ENCODE results near the gene MACROD2.

The MACROD2 gene

DNA sequence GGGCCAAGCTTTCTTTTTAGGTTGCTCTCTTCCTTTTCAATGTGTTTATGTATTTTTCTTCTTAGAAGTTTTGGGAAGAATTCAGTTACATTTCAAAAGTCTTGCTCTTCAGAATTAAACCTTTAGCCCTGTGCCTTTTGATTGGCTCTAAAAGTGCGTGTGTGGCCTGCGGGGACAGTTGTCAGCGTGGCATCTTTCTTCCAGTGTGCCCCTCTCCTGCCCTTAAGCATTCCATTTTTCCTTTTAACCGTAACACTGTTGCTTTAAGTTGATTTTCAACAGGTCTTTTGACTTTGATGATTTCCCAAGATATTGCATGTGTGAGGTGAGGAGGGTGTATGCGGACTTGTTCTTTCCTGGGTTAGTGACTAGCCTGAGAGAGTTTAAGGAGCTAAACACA, 1341.2 kb downstream of the MACROD2 start:
- TF ChIP-seq, protein P1, sequence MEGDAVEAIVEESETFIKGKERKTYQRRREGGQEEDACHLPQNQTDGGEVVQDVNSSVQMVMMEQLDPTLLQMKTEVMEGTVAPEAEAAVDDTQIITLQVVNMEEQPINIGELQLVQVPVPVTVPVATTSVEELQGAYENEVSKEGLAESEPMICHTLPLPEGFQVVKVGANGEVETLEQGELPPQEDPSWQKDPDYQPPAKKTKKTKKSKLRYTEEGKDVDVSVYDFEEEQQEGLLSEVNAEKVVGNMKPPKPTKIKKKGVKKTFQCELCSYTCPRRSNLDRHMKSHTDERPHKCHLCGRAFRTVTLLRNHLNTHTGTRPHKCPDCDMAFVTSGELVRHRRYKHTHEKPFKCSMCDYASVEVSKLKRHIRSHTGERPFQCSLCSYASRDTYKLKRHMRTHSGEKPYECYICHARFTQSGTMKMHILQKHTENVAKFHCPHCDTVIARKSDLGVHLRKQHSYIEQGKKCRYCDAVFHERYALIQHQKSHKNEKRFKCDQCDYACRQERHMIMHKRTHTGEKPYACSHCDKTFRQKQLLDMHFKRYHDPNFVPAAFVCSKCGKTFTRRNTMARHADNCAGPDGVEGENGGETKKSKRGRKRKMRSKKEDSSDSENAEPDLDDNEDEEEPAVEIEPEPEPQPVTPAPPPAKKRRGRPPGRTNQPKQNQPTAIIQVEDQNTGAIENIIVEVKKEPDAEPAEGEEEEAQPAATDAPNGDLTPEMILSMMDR (IDR thresholded peaks at IDR 0.05; ENCODE audit: low read depth, low read length, missing control alignments), result no peak
- H3K4me3 ChIP-seq (replicated peaks; ENCODE audit: low read depth, low read length), result no peak overlapping the region
- no peak for DNase-seq (ENCODE audit: extremely low read depth, low read depth)

GRCh38 chr20:15339264-15339663, 1343.9 kb downstream of the MACROD2 start:
- no peak overlapping the region for H3K4me3 ChIP-seq (replicated peaks; ENCODE audit: low read depth, low read length)
- no peak for DNase-seq (ENCODE audit: extremely low read depth, low read depth)
- TF ChIP-seq, protein P1 (IDR thresholded peaks at IDR 0.05; ENCODE audit: low read depth, low read length, missing control alignments), result no peak

GRCh38 chr20:15342991-15343523, 1347.7 kb downstream of the MACROD2 start:
- no peak for DNase-seq (ENCODE audit: extremely low read depth, low read depth)
- TF ChIP-seq, protein P1 (IDR thresholded peaks at IDR 0.05; ENCODE audit: low read depth, low read length, missing control alignments), result no peak
- H3K4me3 ChIP-seq (replicated peaks; ENCODE audit: low read depth, low read length), result no peak overlapping the region

DNA sequence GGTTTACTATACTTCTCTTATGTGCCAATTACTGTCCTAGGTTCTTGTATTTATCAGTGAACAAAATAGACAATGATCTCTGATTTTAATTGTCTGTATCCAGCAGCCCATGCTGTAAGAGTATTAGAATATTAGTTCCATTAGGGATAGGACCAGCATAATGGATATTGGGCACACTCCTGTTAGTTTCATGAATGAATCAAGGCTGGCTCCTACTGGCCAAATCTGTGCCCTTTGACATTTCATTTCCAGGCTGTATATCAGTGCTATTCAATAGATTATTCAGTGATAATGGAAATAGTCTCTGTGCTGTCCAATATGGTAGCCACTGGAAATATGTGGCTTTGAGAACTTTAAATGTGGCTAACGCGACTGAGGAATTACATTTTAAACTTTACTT, 1350.0 kb downstream of the MACROD2 start:
- TF ChIP-seq, protein P1 (IDR thresholded peaks at IDR 0.05; ENCODE audit: low read depth, low read length, missing control alignments), result no peak
- DNase-seq (ENCODE audit: extremely low read depth, low read depth), result no peak

DNA sequence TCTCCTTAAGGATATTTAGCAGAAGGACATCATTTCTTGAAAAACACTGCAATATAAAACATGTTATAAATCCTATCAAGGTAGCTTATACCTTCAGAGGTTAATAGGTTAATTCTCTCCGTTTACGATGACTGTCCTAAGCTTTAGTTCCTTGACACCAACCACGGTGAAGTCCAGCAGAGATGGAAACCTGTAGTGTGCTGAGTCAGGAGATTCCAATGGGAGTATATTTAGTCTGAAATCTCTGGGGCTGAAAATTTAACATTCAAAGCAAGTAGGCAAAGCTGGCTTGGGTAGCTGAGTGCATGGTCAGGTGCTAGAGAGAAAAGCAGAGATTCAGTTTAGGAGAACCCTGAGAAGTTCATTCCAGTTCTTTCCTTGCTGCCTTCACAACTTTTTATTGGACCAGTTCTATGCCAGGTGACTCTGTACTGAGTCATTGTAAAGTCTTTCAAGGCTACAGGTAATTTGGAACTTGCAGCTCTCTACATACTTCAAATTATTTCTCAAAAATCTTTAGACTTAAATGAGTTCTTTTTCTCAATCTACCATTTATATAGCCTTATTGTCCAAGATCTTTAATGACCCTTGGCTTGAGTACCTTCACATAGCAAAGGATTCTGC, 1351.5 kb downstream of the MACROD2 start:
- DNase-seq (ENCODE audit: extremely low read depth, low read depth), result no peak
- no peak overlapping the region for H3K4me3 ChIP-seq (replicated peaks; ENCODE audit: low read depth, low read length)
- TF ChIP-seq, protein P1 (IDR thresholded peaks at IDR 0.05; ENCODE audit: low read depth, low read length, missing control alignments), result no peak

More for the DNA sequence above, 1350.0 kb downstream of the MACROD2 start:
- no peak overlapping the region for H3K4me3 ChIP-seq (replicated peaks; ENCODE audit: low read depth, low read length)

GRCh38 chr20:15359056-15359455, 1363.7 kb downstream of the MACROD2 start:
- TF ChIP-seq, protein P1 (IDR thresholded peaks at IDR 0.05; ENCODE audit: low read depth, low read length, missing control alignments), result no peak
- no peak overlapping the region for H3K4me3 ChIP-seq (replicated peaks; ENCODE audit: low read depth, low read length)
- no peak for DNase-seq (ENCODE audit: extremely low read depth, low read depth)

DNA sequence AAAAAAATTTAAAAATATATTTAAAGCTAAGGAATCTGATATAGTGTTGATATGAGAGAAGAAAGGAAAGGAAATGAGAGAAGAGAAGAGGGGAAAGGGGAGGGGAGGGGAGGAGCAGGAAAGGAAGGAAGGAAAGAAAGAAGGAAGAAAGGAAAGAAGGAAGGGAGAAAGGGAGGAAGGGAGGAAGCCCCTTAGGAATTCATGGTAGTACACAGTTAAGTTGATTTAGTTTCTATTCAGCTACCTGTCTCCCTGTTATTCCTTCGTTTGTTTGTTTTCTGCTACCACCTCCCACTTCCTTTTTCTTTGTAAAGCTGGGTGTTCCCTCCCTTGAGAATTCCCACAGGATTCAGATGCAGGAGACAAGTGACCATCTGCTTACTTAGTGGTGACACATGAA, 1367.5 kb downstream of the MACROD2 start:
- TF ChIP-seq, protein P1 (IDR thresholded peaks at IDR 0.05; ENCODE audit: low read depth, low read length, missing control alignments), result no peak
- no peak overlapping the region for H3K4me3 ChIP-seq (replicated peaks; ENCODE audit: low read depth, low read length)
- DNase-seq (ENCODE audit: extremely low read depth, low read depth), result no peak

Data from HFF-Myc (cell line).